ENCODE results near the gene ZBTB16.

ZBTB16 gene

DNA sequence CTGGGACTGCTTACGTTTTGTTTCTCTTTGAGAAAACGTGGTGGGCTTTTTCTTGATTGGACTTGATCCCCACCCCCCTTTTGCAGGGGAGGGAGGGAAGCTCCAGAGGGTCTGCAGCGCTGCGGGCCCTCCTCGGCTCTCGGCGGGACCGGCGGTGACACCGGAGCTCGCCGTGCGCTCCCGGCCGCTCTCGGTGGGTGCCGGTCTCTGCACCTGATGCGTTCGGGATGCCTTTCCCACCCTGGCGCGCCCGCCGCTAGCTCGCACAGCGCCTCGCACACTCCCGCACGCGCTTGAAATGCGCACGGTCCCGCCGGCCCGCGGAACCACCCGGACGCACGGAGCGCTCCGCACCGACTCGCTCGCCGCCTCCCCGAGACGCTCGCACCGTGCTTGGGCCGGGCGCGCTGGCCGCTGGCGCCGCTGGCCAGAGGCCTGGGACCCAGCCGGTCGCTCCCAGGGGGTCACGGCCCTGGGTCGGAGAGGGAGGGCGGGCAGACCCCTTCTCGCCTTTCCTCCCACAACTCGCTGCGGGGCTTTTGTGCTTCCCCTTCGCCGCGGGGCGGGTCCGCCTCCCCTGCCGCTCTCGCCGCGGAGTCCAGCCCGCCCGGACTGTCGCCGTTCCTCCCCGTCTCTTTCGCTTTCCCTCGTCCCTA is 1.0 kb downstream of the ZBTB16 start:
- TF ChIP-seq, protein P1, sequence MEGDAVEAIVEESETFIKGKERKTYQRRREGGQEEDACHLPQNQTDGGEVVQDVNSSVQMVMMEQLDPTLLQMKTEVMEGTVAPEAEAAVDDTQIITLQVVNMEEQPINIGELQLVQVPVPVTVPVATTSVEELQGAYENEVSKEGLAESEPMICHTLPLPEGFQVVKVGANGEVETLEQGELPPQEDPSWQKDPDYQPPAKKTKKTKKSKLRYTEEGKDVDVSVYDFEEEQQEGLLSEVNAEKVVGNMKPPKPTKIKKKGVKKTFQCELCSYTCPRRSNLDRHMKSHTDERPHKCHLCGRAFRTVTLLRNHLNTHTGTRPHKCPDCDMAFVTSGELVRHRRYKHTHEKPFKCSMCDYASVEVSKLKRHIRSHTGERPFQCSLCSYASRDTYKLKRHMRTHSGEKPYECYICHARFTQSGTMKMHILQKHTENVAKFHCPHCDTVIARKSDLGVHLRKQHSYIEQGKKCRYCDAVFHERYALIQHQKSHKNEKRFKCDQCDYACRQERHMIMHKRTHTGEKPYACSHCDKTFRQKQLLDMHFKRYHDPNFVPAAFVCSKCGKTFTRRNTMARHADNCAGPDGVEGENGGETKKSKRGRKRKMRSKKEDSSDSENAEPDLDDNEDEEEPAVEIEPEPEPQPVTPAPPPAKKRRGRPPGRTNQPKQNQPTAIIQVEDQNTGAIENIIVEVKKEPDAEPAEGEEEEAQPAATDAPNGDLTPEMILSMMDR (conservative IDR thresholded peaks at IDR 0.05; ENCODE audit: low read depth): no peak
- peak overlapping the region; percentile 93 for H3K27ac ChIP-seq
- ChIA-PET CTCF (interaction anchor here (0.6 to 1.6 kb wide), 9 partner anchors 25 to 1481 kb away, joined by 3 to 10 read pairs (median 3); no protein-coding TSS in a partner anchor), POLR2A (ENCODE audit: low non-redundant PET) (no interaction called here)
- DNase-seq (ENCODE audit: low spot score): peak; percentile 31

DNA sequence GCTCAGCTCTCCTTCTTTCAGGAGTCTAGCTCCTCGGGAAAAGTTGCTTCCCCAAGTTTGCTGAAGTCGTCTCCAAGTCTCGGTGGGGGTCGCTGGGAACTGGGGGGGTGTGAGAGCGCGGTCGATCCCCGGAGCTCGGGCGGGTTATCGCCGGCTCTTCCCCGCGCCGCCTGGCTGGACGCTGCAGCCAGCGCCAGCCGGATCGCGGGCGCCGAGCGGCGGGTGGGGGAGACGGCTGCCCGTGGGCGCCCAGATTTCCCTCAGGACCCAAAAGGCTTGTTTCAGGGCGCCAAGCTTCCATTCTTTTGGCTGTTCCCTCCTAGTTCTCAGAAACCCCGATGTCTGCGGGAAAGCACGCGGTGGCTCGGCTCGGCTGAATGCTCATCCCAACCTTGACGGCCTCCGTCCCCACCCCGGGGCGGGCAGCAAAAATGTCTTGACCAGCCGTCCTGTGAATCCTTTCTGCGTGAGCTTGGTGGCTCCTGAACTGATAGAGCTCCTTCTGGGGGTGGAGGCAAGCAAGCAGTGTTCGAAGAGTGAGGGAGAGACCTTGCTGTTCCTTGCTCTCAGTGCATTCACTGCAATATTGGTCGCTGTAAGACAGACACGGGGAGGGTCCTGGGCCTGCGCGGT is 1.7 kb downstream of the ZBTB16 start:
- CTCF ChIA-PET: interaction anchor here (0.5 to 1.6 kb wide), 10 partner anchors 10 to 1481 kb away, joined by 3 to 10 read pairs (median 4); no protein-coding TSS in a partner anchor
- POLR2A ChIA-PET (ENCODE audit: low non-redundant PET): no interaction called here
- TF ChIP-seq, protein P1 (conservative IDR thresholded peaks at IDR 0.05; ENCODE audit: low read depth): no peak
- H3K27ac ChIP-seq: peak overlapping the region; percentile 93
- DNase-seq (ENCODE audit: low spot score): peak; percentile 29

DNA sequence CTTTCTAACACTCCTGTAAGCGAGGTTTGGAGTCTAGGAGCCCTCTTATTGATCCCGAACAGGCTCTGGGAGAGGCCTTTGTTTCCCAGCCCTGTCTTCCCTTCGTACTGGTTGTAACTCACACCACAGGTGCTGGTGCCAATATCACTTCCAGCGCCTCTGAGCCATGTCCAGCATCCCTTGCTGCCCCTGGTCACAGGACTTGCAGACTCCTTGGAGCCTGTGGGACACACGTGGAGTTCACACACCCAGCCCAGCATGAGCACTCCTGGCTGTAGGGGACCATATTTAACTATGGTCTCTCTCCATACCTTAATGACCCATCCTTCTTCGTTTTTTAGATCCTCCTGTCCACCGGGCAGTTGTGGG is 2.2 kb downstream of the ZBTB16 start:
- TF ChIP-seq, protein P1 (conservative IDR thresholded peaks at IDR 0.05; ENCODE audit: low read depth): no peak
- ChIA-PET POLR2A (ENCODE audit: low non-redundant PET) (no interaction called here), CTCF (interaction anchor here (0.5 to 1.6 kb wide), 6 partner anchors 9 to 199 kb away, joined by 3 to 10 read pairs (median 3); no protein-coding TSS in a partner anchor)
- no peak for DNase-seq (ENCODE audit: low spot score)
- H3K27ac ChIP-seq: peak overlapping the region; percentile 93

DNA sequence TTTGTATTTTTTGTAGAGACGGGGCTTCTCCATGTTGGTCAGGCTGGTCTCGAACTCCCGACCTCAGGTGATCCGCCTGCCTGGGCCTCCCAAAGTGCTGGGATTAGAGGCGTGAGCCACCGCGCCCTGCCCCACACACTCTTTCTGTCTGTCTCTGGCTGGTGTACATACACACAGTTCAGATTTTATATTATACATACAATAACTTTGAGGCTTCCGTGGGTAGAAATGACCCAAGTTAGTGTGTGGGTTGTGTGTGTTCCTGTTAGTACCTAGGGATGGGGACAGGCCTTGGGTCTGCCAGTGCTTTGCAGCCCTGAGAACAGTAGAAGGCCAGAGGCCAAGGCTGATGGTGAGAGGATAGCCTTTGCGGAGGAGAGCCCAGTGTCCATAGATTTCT is 2.8 kb downstream of the ZBTB16 start:
- ChIA-PET CTCF (no interaction called here), POLR2A (ENCODE audit: low non-redundant PET) (no interaction called here)
- H3K27ac ChIP-seq: peak overlapping the region; percentile 93
- TF ChIP-seq, protein P1 (conservative IDR thresholded peaks at IDR 0.05; ENCODE audit: low read depth): no peak
- no peak for DNase-seq (ENCODE audit: low spot score)

DNA sequence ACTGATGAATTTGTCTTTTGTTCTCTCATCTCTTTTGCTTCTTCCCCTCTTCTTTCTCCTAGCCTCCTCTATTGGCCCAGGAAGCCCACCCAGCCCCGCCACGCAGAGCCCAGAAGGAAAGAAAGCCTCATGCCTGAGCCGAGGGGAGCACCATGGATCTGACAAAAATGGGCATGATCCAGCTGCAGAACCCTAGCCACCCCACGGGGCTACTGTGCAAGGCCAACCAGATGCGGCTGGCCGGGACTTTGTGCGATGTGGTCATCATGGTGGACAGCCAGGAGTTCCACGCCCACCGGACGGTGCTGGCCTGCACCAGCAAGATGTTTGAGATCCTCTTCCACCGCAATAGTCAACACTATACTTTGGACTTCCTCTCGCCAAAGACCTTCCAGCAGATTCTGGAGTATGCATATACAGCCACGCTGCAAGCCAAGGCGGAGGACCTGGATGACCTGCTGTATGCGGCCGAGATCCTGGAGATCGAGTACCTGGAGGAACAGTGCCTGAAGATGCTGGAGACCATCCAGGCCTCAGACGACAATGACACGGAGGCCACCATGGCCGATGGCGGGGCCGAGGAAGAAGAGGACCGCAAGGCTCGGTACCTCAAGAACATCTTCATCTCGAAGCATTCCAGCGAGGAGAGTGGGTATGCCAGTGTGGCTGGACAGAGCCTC is 3.8 kb downstream of the ZBTB16 start:
- CTCF ChIA-PET: no interaction called here
- POLR2A ChIA-PET (ENCODE audit: low non-redundant PET): no interaction called here
- TF ChIP-seq, protein P1 (conservative IDR thresholded peaks at IDR 0.05; ENCODE audit: low read depth): no peak

DNA sequence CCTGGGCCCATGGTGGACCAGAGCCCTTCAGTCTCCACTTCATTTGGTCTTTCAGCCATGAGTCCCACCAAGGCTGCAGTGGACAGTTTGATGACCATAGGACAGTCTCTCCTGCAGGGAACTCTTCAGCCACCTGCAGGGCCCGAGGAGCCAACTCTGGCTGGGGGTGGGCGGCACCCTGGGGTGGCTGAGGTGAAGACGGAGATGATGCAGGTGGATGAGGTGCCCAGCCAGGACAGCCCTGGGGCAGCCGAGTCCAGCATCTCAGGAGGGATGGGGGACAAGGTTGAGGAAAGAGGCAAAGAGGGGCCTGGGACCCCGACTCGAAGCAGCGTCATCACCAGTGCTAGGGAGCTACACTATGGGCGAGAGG is 4.3 kb downstream of the ZBTB16 start:
- H3K27ac ChIP-seq: peak overlapping the region; percentile 62
- CTCF ChIA-PET: no interaction called here

More for the DNA sequence above, 3.8 kb downstream of the ZBTB16 start:
- peak overlapping the region; percentile 62 for H3K27ac ChIP-seq
- DNase-seq (ENCODE audit: low spot score): no peak

More for the DNA sequence above, 4.3 kb downstream of the ZBTB16 start:
- POLR2A ChIA-PET (ENCODE audit: low non-redundant PET): no interaction called here
- TF ChIP-seq, protein P1 (conservative IDR thresholded peaks at IDR 0.05; ENCODE audit: low read depth): no peak
- no peak for DNase-seq (ENCODE audit: low spot score)
